C1 segment of cervical spinal cord (tissue), 14 donors: ENCODE data around the gene LAMP1.
"Not testable (repeated sequence)": the region's sequence is repeated elsewhere in the genome, so short reads cannot be mapped to it uniquely, and the experiment has no call there.

Source experiments
- DNase-seq, 14 donors: peaks; one replicate each; lab custom pipeline; 2025; lab: John Stamatoyannopoulos, UW

The LAMP1 gene

DNA sequence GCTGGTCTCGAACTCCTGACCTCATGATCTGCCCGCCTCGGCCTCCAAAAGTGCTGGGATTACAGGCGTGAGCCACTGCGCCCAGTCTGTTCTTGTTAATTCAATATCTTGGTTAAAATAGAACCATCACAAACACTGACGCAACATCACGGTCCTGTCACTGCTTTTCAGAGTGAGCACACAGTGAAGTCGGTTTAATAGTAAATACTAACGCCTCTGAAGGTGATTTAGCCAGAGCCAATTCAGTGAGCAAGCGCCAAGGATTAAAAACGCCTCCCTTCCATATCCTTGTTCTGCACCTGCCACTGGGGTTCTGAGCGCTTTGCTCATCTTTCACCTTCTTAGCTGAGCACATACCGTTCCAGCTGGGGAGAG lies 30.3 kb downstream of the LAMP1 start:
- DNase-seq = no peak

DNA sequence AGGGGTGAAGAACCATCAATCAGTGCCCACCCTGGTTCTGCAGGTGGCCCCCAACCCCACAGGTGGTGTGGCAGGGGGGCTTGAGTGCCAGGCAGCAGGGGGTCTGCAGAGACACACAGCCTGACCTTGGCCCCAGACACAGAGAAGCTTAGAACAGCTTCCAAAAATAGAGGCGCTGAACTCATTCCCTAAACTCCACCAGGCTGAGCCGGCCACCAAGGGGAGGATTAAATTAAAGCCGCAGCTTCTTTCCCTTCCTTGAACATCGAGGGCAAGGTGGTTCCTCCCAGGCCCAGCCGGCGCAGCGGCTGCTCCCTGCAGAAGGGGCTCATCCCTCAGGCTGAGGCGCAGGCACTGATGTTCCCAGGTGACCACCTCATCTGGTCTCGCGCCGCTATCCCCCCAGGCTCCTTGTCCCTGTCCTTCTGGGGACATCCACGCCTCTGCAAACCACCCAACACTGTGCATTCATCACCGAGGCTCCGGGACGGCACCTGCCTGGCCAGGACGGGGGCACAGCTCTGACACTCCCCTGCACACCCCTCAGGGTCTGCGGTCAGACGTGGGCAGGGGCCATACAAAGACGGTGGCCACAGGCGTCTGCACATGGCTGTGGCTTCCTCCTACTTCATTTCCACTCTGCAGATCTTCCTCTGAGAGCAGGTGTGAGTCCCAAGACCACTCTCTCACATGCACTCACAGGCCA lies 30.9 kb downstream of the LAMP1 start:
- DNase-seq = peak in 1 of 14 donors; percentile 13

DNA sequence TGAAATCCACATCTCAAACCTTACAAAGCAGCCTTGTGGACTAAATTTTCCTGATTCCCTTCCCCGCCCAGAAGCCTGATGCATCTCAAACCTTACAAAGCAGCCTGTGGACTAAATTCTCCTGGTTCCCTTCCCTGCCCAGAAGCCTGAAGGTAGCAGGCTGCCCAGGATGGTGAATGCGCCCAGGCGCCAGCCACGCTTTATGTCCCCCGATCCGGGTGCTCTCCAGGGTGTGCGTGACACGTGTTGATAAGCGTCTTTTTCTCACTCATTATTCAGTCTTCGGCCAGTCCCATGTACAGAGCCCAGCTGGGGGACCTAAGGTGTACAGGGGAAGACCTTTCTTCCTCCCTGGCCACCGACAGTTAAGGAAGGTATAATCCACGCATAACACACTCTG lies 31.8 kb downstream of the LAMP1 start:
- no peak for DNase-seq

DNA sequence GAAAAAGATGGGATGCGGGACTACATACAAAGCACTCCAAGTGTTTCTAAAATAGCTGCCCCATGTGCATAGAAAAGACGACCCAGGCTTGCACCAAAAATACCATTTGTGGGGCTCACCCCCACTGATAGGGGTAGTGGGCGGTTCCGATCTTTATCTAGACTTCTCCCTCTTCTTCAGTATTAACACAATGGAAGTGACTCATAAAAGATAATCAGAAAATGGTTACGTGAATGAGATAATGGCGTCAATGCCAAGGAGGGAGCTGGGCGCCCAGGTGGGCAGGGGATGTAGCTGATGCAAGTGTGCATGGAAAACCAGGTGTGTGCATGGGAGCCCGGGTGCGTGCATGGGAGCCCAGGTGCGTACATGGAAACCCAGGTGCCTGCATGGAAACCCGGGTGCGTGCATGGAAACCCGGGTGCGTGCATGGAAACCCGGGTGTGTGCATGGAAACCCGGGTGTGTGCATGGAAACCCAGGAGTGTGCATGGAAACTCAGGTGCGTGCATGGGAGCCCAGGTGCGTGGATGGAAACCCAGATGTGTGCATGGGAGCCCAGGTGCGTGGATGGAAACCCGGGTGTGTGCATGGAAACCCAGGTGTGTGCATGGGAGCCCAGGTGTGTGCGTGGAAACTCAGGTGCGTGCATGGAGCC lies 32.7 kb downstream of the LAMP1 start:
- no peak for DNase-seq

DNA sequence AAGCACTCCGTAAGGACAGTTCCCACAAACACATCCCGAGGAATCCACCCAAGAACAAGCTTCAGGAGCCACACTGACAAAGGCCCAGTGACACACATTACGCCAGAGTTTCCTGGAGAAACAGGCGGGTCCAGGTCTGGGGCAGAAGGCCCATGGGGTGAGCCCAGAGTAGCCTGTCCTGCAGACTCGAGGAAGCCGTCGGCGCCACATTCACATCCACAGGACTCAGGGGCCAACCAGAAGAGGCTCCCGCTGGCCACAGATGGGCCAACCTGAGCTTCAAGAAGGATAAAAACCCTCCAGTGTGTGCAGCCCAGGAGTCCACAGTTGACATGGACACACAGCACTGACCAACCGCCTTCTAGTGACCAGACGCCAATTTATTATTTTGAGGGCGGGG lies 35.6 kb downstream of the LAMP1 start:
- no peak for DNase-seq

DNA sequence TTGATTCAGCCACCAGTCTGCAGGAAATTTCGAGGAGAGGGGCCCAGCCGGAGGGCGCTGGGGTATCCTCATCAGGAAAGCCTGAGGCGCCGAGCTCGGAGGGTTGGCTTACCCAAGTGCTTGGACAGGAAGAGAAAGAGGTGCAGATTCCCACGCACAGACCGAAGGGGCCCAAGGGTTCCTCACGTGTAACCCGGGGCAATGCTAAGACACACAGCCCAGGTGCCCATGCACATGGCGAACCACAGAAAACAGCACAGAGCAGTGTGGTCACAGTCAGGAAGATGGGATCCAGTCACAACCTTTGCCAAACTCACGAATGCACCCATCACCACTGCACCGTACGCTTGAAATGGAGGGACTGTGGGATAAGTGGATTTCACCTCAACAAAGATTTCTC lies 36.0 kb downstream of the LAMP1 start:
- no peak for DNase-seq

DNA sequence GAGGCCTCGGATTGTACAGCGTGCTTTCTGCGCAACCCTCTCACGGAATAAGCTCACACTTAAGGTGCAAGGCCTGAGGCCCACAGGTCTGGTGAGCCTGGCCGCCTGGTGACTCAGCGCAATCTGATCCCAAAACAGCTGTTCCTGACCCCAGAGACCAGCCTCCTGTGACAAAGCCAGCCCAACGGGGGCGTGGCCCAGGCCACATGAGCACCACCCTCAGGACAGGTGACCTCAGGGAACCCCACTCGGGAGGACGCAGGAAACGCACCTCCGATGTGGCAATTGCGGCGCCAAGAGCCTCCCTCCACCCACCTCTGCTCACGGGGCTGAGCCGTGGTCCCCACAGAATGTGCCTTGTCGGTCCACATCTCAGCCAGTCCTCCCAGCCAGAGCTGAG lies 40.5 kb downstream of the LAMP1 start:
- no peak for DNase-seq

DNA sequence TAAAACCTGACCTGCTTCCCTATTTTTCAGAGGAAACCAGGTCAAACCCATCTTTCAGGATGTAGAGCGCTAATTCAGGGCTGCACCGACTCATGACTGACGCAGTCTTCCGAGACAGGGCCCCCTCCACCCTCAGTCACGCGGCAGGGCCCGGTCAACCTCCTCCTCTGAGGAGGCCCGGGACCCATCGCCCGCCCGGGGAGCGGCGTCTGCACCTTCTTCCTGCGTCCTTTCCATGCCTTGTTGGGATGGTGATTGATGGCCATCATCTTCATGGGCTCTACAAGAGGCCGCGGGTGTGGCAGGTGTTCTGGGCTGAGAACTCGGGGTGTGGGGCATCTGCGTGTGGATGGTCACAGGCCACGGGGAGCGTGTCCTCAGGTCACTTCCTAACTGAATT lies 40.9 kb downstream of the LAMP1 start:
- no peak for DNase-seq

DNA sequence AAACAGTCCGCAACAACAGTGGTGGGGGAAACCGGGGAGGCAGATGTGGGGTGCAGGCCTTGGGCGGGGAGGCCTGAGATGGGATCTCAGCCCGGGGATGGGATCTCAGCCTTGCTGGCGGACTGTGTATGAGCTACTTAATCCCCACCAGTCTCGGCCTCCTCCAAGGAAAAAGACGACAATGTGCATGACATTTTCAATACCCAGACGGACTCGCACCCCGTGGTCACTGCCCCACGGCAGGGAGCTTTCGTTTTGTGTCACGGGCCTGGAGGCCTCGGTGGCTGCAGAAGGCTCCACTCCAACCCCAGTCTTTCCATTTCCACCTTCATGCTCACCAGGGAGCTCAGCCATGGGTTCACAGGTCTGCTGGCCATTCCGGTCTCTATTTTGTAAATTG lies 41.4 kb downstream of the LAMP1 start:
- no peak for DNase-seq

DNA sequence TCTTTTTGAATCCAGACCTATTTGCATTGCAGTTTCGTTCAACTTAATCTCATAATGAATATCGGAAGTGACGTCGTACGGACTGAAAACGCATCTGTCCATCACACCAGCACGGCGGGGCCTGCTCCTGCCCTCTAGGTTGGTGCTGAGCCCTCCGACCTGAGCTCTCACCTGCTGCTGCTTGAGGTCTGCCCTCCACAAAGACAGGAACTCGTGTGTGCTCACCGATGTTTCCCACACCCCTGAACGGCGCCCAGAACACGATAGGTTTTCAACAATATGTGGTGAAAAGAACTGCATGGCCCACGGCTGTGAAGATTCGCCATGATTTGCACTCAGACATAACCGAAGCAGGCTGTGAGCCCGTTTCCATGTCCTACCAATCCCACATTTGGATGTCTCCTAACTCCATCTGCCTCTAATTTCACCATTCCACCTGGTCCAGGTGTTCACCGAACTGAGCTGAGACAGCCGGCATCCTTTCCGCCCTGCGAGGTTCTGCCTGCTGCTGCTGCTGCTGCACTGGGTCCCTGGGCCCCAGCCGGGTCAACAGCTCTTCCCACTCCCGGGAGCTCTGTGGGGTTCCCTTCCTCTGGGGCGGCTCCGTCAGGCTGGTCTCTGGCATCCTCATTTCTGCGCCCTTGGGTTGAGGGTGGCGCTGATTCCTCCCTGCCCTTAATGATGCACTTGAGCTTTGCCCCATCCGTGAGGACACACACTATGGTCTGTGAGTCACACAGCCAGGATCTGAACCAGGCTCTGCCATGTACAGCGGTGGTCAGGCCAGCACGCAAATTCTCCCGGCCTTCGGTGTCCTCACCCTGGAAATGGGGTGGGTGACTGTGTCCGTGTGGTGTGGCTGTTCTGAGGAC lies 46.0 kb downstream of the LAMP1 start:
- DNase-seq = no peak

DNA sequence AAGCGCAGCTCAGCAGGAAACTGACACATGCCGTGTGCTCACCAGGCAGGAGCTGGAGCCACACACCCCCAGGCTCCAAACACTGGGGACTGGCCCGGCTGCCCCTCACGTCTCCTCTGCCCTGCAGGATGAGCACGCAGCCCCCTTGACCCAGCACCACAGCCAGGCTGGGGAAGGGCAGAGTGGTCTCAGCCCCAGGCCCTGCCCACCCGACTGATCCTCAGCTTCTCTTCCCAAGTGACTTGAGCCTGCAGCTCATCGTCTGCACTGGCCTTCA lies 46.6 kb downstream of the LAMP1 start:
- no peak for DNase-seq

DNA sequence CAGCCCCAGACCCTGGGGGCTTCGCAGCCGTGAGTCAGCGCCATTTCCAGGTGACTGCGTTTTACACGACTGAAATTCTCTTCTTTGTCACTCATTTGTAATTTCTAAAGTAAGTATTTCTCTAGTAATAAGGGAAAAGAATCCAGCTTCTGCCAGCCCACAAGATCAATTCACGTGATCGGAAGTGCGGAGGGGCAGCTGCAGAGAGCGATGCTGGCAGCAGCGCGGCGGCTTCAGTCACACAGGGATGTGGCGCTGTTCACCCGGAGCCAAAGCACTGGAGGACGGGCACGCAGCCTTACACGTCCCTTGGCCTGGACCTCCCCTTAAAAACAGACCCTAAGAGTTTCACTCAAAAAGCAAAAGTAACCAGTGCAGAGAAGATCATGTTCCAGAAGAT lies 48.4 kb downstream of the LAMP1 start:
- no peak for DNase-seq

DNA sequence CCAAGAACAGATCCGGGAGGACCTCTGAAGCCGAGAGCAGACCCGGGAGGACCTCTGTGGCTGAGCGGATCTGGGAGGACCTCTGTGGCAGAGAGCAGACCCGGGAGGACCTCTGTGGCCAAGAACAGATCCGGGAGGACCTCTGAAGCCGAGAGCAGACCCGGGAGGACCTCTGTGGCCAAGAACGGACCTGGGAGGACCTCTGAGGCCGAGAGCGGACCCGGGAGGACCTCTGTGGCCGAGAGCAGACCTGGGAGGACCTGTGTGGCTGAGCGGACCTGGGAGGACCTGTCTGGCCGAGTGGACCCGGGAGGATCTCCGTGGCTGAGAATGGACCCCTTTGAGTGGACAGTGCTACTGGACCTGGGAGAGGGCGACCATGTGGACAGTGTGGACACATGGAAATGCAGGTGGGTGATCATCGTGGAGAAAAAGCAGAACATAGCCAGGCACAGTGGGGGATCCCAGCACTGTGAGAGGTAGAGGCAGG lies 50.7 kb downstream of the LAMP1 start:
- DNase-seq = not testable (repeated sequence)

DNA sequence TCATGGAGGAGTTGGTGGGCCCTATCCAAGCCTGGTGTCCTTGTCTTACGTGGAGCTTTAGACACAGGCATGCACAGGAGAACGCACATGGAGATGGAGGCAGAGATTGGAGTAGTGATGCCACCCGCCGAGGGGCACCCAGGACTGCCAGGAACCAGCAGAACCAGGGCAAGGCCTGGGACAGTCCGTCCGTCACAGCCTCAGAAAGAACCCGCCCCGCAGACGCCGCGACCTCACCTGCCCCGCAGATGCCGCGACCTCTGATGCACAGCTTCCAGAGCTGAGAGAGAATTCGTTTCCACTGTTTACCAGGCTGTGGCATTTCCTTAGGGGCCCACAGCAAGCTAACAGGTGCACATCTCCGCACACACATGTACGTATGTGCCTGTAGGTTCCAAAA lies 51.6 kb downstream of the LAMP1 start:
- DNase-seq = no peak

DNA sequence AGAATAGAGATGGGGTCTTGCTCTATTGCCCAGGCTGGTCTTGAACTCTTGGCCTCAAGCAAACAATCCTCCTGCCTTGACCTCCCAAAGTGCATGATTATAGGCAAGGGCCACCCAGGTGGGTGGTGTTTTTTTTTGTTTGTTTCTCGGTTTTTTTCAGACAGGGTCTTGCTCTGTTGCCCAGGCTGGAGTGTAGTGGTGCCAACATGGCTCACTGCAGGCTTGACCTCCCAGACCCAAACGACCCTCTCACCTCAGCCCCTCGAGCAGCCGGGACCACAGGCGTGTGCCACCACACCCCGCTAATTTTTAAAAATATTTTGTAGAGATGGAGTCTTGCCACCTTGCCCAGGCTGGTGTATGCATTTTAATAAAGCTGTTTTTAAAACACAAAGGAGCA lies 52.0 kb downstream of the LAMP1 start:
- no peak for DNase-seq

DNA sequence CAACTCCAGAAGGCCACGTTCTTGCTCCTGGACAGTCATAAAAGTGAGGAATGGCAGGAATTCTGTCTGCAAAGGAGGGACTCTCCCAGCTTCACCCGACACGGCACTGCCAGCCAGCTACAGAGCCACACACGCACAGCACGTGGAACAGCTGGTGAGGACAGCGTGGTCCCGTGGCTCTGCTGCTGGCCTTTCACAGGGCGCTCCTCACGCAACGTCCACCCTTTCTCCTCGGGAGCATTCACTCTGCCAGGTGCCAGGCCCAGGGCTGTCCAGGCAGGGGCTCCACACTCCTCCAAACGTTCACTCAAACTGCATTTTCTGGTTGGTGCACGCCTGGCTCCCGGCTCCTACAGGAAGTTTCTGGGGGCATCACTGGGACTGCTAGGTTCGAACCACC lies 52.5 kb downstream of the LAMP1 start:
- DNase-seq = no peak

DNA sequence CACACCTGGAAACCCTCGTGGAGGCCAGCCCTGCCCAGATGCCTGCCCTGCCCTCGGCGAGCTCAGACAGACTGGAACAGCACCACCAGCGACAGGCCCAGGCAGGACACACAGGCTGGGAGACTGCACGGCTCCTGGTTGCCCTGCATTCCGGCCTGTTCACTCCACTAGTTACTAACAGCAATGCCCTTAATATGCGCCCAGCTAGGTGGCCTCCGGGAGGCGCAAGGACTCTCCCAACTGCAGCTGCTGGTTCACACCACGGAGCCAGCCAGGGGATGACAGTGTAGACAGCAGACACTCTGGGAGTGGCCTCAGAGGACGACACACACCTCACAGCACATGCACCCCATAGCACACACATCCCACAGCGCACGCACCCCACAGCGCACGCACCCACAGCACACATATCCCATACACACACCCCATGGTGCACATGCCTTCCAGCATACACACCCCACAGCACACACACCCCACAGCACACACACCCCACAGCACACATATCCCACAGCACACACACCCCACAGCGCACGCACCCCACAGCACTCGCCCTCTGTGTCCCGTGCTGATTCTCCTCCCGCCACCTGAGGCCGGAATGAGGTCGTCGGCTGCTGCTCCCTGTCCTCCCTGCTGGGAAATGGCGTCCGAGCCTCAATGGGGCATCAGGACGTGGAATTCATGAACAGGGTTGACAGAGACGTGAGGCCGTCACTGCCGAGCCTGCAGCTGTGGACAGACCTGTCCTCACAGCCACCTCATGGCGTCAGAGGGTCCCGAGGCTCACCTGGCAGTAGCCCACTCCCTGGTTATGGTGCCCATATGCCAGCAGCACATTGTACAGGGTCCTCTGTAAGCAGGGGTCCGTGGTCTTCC lies 53.3 kb downstream of the LAMP1 start:
- DNase-seq = no peak

DNA sequence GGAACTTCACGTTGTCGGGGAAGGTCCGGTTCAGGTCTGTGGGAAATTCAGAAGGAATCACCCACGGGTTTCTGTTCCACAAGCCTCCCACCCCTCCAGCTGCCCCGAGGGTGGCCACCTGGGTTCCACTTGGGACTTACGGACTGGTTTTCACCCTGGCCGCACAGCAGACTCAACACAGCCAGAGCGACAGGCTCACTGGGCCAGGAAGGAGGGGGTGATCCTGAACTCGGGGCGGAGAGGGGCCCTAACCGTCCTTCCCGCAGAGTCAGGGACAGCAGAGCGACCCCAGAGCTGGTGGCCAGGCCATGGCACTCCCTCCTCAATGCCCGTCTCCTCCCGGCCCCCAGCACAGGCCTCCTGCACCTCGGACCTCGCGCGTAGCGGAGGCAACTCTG lies 53.9 kb downstream of the LAMP1 start:
- DNase-seq = no peak

DNA sequence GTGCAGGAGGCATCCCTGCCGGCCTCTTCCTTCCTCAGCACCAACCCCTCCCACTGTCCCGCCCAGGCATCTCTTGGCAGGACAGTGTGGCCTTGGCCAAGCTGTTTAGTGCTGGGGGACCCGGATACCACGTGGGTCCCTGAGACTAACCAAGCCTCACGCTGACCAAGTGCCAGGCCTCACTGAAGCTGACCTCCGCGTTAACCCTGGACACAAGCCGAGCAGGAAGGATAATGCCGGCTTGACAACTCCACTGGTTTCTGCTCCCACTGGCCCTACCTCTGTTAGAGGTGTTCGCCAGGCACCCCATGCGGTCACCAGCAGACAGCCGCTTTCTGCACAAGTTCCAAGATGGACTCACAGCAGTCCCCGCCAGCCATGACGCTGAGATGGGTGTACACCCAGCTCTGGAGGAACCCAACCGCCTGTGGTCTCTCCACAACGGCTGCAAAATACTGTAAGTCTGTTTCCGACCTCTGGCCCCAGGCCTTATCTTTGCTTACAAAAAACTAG lies 54.5 kb downstream of the LAMP1 start:
- peak in 1 of 14 donors; percentile 23 for DNase-seq

DNA sequence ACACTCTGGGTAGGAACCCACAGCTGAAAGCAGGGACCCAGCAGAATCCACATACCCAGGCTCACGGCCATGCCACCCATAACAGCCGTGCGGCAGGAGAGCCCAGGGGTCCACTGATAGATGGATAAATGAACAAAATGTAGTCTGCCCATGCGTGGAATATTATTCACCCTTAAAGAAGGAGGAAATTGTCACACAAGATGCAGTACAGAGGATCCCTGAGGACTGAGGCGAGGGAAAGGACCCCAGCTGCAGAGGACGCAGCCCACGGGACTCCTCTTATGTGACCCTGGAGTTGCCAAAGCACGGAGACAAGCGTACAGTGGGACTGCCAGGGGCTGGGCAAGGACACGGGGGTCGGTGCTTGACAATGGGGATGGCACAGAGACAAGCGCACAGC lies 56.2 kb downstream of the LAMP1 start:
- no peak for DNase-seq

DNA sequence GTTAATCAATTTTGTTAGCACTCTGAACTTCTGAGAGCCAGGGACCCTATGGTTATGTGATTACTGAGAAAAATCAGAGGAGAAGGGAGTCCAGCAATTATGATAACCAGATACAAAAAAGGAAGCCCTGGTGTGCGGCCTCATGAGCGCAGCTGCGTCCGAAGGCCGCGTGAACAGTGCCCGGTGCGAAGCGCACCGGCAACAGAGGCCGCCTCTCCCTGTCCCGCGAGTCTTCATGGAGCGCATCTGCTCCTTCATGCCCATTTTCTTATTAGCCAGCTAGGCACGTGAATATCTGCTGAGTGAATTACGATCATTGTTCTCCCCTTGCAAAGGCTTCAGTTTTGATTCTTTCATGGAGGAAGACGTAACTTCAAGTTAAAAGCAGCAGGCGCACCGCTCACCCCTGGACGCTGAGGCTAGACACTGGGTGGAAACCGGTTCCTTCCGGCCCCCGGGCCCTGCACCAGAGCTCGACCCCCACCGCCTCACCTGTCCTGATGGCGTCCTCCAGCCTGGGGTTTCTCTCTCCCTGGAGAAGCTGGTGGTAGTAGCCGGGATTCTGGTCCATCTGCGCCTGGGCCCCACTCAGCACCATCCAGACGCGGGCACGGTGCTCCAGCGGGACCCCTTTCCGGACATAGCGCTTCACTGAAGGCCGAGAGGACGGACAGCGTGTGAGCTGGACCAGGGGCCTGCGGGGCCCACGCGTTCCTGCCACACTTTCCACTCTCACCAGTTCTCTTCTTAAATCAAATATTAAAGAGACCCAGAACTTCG lies 58.0 kb downstream of the LAMP1 start:
- no peak for DNase-seq
